GM12878 (cell line): ENCODE data around the gene RNF32. TPM values are rescaled to one million over a fixed set of nuclear protein-coding genes. Genes with fewer than 3 reads are reported as not detected.

Source experiments
- BACH1 ChIP-seq: fragments of 450-650 bp; IDR thresholded peaks from 2 replicates; pipeline ENCODE4 v1.6.1; 2017; ENCODE audit warnings: mild to moderate bottlenecking, borderline replicate concordance
- CREB1 ChIP-seq: IDR thresholded peaks from 2 replicates; pipeline ENCODE4 v1.6.1; 2012; ENCODE audit warnings: low read depth, mild to moderate bottlenecking, inconsistent platforms
- EZH2 ChIP-seq: IDR thresholded peaks from 2 replicates; pipeline ENCODE4 v1.6.1; 2012; ENCODE audit warnings: low read depth, mild to moderate bottlenecking, control low read depth, inconsistent platforms, low read length, borderline replicate concordance; ENCODE audit not compliant: control insufficient read depth
- GATAD2B ChIP-seq: fragments of 450-650 bp; conservative IDR thresholded peaks from 2 replicates; pipeline ENCODE4 v1.6.1; 2017; ENCODE audit warnings: low read depth, mild to moderate bottlenecking, moderate library complexity
- HDAC2 ChIP-seq: fragments of 200-600 bp; sonication (generic); IDR thresholded peaks from 2 replicates; pipeline ENCODE4 v1.6.1; 2017
- KLF5 ChIP-seq: fragments of 450-650 bp; IDR thresholded peaks from 2 replicates; pipeline ENCODE4 v1.6.1; 2014; ENCODE audit warnings: mild to moderate bottlenecking; ENCODE audit not compliant: partially characterized antibody
- MYB ChIP-seq: fragments of 150-350 bp; IDR thresholded peaks from 2 replicates; pipeline ENCODE4 v1.6.1; 2014; ENCODE audit warnings: mild to moderate bottlenecking, low read depth, low read length, borderline replicate concordance
- NBN ChIP-seq: fragments of 450-650 bp; IDR thresholded peaks from 2 replicates; pipeline ENCODE4 v1.6.1; 2016
- NFYA ChIP-seq: IDR thresholded peaks from 2 replicates; pipeline ENCODE4 v1.6.1; 2011; ENCODE audit warnings: low read depth, mild to moderate bottlenecking, low read length, improper control_type of control experiment, borderline replicate concordance
- NR2C1 ChIP-seq: fragments of 450-650 bp; IDR thresholded peaks from 2 replicates; pipeline ENCODE4 v1.6.1; 2017; ENCODE audit warnings: antibody characterized with exemption, mild to moderate bottlenecking, moderate library complexity
- NR2C2 ChIP-seq: IDR thresholded peaks from 2 replicates; pipeline ENCODE4 v1.6.1; 2011; ENCODE audit warnings: borderline replicate concordance, low read depth; ENCODE audit not compliant: control insufficient read depth, insufficient read length
- NRF1 ChIP-seq: conservative IDR thresholded peaks from 2 replicates; pipeline ENCODE4 v1.6.1; 2011; ENCODE audit warnings: mild to moderate bottlenecking, low read depth, low read length, improper control_type of control experiment
- PAX8 ChIP-seq: fragments of 450-650 bp; IDR thresholded peaks from 2 replicates; pipeline ENCODE4 v1.6.1; 2017; ENCODE audit warnings: mild to moderate bottlenecking, moderate library complexity
- POLR2AphosphoS5 ChIP-seq: IDR thresholded peaks from 2 replicates; pipeline ENCODE4 v1.6.1; 2011; ENCODE audit warnings: mild to moderate bottlenecking, low read length, inconsistent platforms
- SMAD5 ChIP-seq: IDR thresholded peaks from 2 replicates; pipeline ENCODE4 v1.6.1; 2016; ENCODE audit warnings: antibody characterized with exemption, low read depth
- SMARCA5 ChIP-seq: fragments of 450-650 bp; IDR thresholded peaks from 2 replicates; pipeline ENCODE4 v1.6.1; 2017; ENCODE audit warnings: mild to moderate bottlenecking
- SPI1 ChIP-seq: IDR thresholded peaks from 2 replicates; pipeline ENCODE4 v1.6.1; 2011; ENCODE audit warnings: low read depth, mild to moderate bottlenecking, low read length, moderate library complexity, borderline replicate concordance; ENCODE audit not compliant: insufficient read depth
- STAT1 ChIP-seq: fragments of 450-650 bp; conservative IDR thresholded peaks from 2 replicates; pipeline ENCODE4 v1.6.1; 2014; ENCODE audit warnings: antibody characterized with exemption, mild to moderate bottlenecking
- STAT3 ChIP-seq: IDR thresholded peaks from 2 replicates; pipeline ENCODE4 v1.6.1; 2011; ENCODE audit warnings: low read depth, low read length, improper control_type of control experiment
- TAF1 ChIP-seq: IDR thresholded peaks from 2 replicates; pipeline ENCODE4 v1.6.1; 2011; ENCODE audit warnings: mild to moderate bottlenecking, low read depth, low read length, borderline replicate concordance
- TCF3 ChIP-seq: IDR thresholded peaks from 2 replicates; pipeline ENCODE4 v1.6.1; 2012; ENCODE audit warnings: low read depth, mild to moderate bottlenecking, low read length, borderline replicate concordance; ENCODE audit not compliant: insufficient read depth
- TCF7 ChIP-seq: IDR thresholded peaks from 2 replicates; pipeline ENCODE4 v1.6.1; 2014; ENCODE audit warnings: antibody characterized with exemption, borderline replicate concordance
- polyA plus RNA-seq, 11 experiments: library from polyadenylated mRNA; depleted of rRNA in 4 of 11; unstranded in 6 of 11; stranded (reverse) in 5 of 11; fragments of >200 nt; fragmentation: Nextera tagmentation in 4 of 11; fragmentation: Illumina TruSeq in 1 of 11; extraction: Ambion mirVana in 4 of 11; extraction: Trizol in 1 of 11; gene quantifications; 1 replicate in 1 of 11; 2 replicates in 10 of 11; pipeline versions ENCODE4 v1.2.1 to v1.2.3, GENCODE V29; 2011 to 2016; ENCODE audit warnings: inconsistent platforms in 2 of 11, missing spikeins in 2 of 11, low read depth in 1 of 11
- total RNA-seq, 4 experiments: library from RNA; depleted of rRNA in 3 of 4; stranded (reverse); fragments of >200 nt in 3 of 4; fragmentation: Illumina TruSeq in 1 of 4; extraction: Trizol in 1 of 4; gene quantifications; 2 replicates each; pipeline versions ENCODE4 v1.2.1 to v1.2.3, GENCODE V29; 2013 to 2021
- TF ChIP-seq, protein P1 (sequence below): IDR thresholded peaks from 2 replicates; pipeline ENCODE4 v1.6.1; 2012; ENCODE audit warnings: low read length, inconsistent platforms
- TF ChIP-seq, protein P2 (sequence below), 3 experiments: IDR thresholded peaks in 2 of 3; conservative IDR thresholded peaks in 1 of 3; 2 replicates each; pipeline ENCODE4 v1.5.1; 2011; ENCODE audit warnings: low read depth in 3 of 3, low read length in 3 of 3, mild to moderate bottlenecking in 3 of 3, control low read depth in 2 of 3, moderate library complexity in 2 of 3, inconsistent platforms in 1 of 3, mixed read lengths in 1 of 3; ENCODE audit not compliant: control insufficient read depth in 2 of 3, insufficient read depth in 1 of 3; ENCODE audit errors: extremely low read depth in 1 of 3
- TF ChIP-seq, protein P3 (sequence below): fragments of 450-650 bp; IDR thresholded peaks from 2 replicates; pipeline ENCODE4 v1.6.1; 2017; ENCODE audit warnings: mild to moderate bottlenecking, moderate library complexity

RNF32 gene
- total and polyA plus RNA-seq, 10 of the 15 experiments (the other 5 are each of a cell fraction or from before 2014, with no cell fraction given), result 2.5 to 7.2 (median 3.7) TPM

DNA sequence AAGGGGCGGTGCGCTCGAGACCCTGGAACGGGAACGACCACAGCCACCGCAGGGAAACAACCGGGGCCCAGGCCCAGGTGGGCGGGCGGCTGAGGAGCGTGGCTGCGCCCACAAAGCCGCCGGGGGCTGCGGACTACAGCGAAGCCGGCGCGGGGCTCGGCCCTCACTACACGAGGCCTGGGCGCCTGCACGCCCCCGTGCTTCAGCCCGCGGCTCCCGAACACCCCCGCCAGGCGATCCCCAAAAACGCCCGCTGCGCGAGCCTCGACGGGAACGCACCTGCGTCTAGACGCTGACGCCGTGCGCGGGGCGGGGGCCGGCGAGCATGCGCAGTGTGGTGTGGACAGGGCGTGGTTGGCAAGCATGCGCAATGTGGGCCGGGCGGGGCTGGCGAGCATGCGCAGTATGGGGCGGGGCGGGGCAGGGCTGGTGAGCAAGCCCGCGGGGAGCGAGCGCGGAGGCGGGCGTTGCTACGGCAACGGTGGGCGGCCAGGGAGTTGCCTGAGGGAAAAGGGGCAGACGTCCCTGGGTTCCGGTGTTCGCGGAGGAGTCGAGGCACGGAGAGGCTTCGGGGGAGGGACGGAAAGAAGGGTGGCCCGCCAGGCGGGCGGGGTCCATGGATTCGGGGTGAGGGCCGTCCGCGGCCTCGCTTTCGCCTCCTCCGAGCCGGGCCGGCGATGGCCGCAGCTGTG, at the start of gene RNF32 (continued):
- TF ChIP-seq TCF7 (no peak), TAF1 (peak; percentile 58), NR2C1 (no peak), KLF5 (no peak), NRF1 (peak; percentile 94), TCF3 (peak; percentile 54; the same call in 1 of the 2 replicates), SPI1 (no peak), HDAC2 (0 out of 2 replicates have a peak, but pooled peaks have one; percentile 64), NR2C2 (no peak), MYB (0 out of 2 replicates have a peak, but pooled peaks have one; percentile 34), BACH1 (peak; percentile 16), NFYA (no peak), GATAD2B (peak; percentile 72), NBN (no peak), SMAD5 (0 out of 2 replicates have a peak, but pooled peaks have one; percentile 44), STAT3 (no peak), EZH2 (no peak), PAX8 (no peak), SMARCA5 (0 out of 2 replicates have a peak, but pooled peaks have one; percentile 62), POLR2AphosphoS5 (peak; percentile 57; the same call in 1 of the 2 replicates), STAT1 (no peak), CREB1 (peak; percentile 68; the same call in 1 of the 2 replicates)
- TF ChIP-seq, protein P1, sequence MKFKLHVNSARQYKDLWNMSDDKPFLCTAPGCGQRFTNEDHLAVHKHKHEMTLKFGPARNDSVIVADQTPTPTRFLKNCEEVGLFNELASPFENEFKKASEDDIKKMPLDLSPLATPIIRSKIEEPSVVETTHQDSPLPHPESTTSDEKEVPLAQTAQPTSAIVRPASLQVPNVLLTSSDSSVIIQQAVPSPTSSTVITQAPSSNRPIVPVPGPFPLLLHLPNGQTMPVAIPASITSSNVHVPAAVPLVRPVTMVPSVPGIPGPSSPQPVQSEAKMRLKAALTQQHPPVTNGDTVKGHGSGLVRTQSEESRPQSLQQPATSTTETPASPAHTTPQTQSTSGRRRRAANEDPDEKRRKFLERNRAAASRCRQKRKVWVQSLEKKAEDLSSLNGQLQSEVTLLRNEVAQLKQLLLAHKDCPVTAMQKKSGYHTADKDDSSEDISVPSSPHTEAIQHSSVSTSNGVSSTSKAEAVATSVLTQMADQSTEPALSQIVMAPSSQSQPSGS, result no peak
- TF ChIP-seq, protein P2, sequence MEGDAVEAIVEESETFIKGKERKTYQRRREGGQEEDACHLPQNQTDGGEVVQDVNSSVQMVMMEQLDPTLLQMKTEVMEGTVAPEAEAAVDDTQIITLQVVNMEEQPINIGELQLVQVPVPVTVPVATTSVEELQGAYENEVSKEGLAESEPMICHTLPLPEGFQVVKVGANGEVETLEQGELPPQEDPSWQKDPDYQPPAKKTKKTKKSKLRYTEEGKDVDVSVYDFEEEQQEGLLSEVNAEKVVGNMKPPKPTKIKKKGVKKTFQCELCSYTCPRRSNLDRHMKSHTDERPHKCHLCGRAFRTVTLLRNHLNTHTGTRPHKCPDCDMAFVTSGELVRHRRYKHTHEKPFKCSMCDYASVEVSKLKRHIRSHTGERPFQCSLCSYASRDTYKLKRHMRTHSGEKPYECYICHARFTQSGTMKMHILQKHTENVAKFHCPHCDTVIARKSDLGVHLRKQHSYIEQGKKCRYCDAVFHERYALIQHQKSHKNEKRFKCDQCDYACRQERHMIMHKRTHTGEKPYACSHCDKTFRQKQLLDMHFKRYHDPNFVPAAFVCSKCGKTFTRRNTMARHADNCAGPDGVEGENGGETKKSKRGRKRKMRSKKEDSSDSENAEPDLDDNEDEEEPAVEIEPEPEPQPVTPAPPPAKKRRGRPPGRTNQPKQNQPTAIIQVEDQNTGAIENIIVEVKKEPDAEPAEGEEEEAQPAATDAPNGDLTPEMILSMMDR (IDR thresholded peaks at IDR 0.05 in 2 of 3, conservative IDR thresholded peaks at IDR 0.05 in 1 of 3; ENCODE audit: control insufficient read depth in 2 of 3, extremely low read depth in 1 of 3, insufficient read depth in 1 of 3, low read depth in 3 of 3, low read length in 3 of 3), result no peak
- TF ChIP-seq, protein P3, sequence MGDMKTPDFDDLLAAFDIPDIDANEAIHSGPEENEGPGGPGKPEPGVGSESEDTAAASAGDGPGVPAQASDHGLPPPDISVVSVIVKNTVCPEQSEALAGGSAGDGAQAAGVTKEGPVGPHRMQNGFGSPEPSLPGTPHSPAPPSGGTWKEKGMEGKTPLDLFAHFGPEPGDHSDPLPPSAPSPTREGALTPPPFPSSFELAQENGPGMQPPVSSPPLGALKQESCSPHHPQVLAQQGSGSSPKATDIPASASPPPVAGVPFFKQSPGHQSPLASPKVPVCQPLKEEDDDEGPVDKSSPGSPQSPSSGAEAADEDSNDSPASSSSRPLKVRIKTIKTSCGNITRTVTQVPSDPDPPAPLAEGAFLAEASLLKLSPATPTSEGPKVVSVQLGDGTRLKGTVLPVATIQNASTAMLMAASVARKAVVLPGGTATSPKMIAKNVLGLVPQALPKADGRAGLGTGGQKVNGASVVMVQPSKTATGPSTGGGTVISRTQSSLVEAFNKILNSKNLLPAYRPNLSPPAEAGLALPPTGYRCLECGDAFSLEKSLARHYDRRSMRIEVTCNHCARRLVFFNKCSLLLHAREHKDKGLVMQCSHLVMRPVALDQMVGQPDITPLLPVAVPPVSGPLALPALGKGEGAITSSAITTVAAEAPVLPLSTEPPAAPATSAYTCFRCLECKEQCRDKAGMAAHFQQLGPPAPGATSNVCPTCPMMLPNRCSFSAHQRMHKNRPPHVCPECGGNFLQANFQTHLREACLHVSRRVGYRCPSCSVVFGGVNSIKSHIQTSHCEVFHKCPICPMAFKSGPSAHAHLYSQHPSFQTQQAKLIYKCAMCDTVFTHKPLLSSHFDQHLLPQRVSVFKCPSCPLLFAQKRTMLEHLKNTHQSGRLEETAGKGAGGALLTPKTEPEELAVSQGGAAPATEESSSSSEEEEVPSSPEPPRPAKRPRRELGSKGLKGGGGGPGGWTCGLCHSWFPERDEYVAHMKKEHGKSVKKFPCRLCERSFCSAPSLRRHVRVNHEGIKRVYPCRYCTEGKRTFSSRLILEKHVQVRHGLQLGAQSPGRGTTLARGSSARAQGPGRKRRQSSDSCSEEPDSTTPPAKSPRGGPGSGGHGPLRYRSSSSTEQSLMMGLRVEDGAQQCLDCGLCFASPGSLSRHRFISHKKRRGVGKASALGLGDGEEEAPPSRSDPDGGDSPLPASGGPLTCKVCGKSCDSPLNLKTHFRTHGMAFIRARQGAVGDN, result peak; percentile 99
